HG02571 (cell line): Measurements from ENCODE around the gene RNASEH2A.

Experiments
- ATAC-seq: cut with Tn5 transposase; IDR thresholded peaks from one replicate; pipeline ENCODE4 v1.9.1; 2021; ENCODE audit warnings: mild to moderate bottlenecking, moderate library complexity; ENCODE audit not compliant: unreplicated experiment

Gene RNASEH2A

DNA sequence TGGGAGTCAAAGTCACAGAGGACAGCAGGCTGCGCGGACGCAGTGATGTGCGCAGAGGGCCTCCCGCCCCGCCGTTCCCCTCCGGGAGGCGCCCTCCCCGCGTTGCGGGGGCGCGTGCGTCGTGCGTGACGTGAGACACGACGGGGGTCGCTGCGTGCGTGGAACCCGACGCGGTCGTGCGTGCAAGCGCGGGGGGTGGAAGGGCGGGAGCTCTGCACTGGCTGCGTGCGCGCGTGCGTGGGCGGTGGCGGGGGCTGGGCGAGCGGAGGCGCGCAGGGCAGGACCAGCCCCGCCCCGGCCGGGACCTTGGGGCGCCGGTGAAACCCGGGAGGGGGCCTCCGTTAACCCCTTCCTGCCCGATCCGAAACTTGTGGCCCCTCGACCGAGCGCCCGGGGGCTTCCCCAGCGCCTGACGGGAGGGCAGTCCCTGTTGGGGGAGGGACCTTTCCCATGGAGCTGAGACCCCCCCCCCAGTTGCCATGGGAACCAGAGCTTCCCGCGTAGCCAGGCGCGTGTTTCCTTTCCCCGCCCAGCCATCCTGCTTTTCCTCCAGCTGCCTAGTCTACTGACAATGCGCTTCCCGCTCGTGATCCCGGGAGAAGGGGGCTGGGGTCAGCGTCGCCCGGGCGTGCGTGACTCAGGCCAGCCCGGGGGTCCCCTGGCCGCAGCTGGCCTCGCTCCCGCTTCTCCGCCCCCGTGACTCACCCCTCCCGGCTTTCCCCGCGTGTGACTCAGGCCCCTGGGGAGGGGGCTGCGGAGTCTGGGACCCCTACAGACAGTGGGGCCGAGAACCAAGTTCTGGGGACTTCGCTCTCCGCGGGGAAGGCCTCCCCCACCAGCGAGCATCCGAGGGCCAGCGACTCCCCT, 23.7 kb upstream of the RNASEH2A start:
- peak; percentile 33 for ATAC-seq

DNA sequence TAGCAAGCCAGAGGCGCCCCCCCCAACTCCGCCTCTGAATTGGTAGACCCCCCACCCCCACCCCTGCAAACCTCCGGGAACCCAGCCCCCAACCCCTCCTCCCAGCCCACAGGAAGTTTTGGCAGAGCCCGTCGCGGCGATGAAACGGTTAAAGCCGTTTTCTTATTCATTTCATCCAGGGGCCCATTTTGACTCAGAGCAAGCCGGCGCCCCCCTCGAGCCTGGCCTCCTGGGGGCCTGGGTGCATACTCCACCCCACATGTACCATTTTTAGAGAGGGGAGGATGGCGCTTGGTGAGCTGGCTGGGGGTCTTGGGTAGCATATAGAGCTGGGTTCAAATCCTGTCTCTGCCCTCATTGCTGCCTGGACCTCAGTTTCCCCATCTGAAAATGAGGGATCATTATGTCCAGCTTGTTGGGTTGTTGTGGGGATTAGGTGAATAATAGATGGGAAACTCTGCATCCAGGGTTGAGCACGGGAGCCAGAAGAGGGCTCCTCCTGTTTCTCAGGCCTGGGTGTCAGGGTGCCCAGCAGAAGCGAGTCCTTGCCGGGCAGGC, 23.0 kb upstream of the RNASEH2A start:
- ATAC-seq: no peak

DNA sequence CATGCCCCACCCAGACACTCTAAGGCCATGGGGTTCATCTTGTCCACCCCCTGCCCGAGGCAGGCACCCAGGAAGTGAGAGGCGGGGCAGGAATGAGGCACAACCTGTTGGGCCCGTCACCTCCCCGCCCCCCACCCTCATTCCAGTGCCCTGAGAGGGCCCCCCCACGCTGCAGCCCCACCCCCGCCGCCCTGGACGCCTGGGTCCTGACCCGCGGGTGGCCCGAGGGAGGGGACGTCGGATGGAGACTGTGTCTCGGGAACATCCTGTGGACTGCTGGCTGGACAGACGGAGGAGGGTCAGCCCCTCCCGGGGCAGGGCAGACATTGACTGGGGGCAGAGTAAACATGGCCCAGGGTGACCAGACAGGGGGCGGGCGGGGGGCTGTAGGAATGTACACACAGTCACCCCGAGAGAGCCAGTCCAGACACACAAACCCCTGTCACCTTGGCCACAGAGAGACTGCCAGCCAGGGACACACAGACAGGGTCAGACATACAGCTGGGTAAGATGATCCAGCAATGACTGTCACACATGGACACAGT, 22.5 kb upstream of the RNASEH2A start:
- ATAC-seq: no peak

DNA sequence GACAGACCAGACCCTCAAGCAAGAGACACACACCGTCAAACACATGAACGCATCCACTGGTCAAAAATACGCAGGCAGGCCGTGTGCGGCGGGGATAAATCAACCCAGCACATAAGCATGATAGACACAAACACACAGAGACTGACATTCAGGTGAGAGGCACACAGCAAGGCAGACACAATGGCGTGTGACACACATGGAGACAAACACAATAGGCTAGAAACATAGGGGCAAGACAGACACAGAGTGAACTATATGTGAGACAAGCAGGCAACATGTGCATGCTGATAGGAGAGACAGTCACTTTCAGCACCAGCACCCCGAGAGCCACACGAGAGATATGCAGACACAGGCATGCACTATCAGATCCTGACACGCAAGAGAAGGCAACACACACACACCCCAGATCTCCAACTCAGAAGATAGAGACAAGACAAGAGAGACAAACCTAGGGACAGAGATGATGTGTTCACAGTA, 22.0 kb upstream of the RNASEH2A start:
- no peak for ATAC-seq

DNA sequence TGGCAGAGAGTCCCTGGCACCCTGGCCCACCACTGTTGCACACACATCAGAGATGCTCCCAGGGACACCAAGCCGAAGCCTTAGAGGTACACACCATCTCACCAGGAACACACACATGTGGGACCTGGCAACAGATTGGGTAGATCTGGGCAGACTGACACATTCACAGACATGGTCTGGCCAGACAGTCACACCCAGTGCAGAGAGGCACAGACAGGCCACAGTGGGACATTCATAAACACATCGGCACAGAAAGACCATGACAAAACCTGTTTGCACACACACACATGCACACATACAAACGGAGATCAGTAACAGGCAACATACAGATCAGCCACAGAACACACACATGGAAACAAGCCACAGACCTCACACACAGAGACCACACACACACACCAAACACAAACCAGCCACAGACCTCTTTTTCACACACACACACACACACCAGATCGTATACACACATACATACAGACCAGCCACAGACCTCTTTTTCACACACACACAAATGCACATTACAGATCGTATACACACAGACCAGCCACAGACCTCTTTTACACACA, 21.4 kb upstream of the RNASEH2A start:
- ATAC-seq: no peak

DNA sequence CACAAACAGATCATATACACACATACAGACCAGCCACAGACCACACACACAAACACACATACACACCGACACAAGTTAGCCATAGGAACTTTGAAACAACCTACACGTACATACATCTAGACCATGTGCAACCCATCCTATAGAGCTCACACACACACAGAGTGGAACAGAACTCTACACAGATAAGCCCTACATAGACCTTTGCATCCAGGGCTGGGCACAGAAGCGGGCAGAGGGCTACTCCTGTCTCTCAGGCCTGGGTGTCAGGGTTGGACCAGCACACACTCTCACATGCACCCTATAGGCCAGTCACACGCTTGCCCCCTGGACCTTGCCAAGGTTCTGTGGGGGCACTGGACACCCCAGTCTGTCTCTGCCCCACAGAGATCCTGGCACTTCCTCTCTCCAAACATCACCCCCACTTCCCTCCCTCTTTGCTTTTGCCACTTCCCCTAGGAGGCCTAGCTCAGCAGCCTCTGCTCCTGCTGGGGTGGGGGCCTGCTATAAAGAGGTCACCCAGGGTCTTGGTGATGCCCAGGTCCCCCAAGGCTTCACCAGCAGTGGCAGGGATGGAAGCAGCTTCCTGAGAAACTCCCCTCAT, 20.9 kb upstream of the RNASEH2A start:
- no peak for ATAC-seq

DNA sequence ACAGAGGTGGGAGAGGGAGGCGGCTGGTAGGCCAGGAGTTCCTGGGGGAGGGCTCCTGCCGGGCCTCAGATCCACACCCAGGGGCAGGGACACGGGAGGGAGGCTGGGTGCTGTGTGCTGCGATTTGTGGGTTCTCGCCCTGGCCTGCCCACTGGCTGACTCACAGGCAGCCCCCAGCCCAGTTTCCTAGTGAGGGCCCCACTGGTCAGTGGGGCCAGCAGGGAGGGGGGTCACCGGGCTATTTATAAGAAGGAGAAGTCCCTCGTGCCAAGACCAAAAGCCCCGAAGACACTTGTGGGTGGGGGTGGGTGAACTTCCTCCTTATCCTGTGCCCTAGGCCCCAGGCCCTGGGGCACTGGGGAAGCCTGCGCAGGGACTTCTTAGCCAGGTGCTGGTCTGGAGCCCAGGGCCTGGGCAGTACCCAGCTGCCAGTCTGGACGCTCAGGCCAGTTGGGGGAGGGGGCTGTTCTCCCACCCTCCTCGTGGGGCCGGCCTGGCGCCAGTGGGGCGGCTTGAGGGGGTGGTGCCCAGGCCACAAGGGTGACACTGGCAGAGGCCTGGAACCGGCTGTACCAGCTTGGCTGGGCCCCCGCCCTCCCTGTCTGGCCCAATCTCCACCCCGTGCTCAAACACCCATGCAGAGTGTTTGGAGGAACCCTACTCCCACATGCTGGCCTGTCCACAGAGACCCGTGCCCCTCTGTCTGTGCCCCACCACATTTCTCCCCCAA, 20.1 kb upstream of the RNASEH2A start:
- no peak for ATAC-seq

DNA sequence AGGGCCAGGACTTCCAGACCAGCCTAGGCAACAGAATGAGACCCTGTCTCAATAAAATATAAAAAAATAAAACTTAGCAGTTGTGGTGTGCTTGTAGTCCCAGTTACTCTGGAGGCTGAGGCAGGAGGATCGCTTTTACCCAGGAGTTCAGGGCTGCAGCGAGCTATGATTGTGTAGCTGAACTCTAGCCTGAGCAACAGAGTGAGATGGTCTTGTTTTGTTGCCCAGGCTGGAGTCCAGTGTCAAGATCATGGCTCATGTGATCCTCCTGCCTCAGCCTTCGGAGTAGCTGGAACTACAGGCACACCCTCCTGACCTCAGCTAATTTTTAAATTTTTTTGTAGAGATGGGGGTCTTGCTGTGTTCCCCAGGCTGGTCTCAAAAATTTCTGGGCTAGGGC, 19.4 kb upstream of the RNASEH2A start:
- no peak for ATAC-seq

DNA sequence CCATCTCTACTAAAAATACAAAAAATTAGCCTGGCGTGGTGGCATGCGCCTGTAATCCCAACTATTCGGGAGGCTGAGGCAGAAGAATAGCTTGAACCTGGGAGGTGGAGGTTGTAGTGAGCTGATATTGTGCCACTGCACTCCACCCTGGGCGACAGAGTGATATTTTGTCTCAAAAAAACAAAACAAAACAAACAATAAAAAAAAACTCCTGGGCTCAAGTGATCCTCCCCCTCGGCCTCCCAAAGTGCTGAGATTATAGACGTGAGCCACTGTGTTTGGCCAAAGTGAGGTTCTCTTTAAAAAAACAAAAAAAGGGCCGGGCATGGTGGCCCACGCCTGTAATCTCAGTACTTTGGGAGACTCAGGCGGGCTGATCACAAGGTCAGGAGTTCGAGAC, 18.9 kb upstream of the RNASEH2A start:
- ATAC-seq: no peak

DNA sequence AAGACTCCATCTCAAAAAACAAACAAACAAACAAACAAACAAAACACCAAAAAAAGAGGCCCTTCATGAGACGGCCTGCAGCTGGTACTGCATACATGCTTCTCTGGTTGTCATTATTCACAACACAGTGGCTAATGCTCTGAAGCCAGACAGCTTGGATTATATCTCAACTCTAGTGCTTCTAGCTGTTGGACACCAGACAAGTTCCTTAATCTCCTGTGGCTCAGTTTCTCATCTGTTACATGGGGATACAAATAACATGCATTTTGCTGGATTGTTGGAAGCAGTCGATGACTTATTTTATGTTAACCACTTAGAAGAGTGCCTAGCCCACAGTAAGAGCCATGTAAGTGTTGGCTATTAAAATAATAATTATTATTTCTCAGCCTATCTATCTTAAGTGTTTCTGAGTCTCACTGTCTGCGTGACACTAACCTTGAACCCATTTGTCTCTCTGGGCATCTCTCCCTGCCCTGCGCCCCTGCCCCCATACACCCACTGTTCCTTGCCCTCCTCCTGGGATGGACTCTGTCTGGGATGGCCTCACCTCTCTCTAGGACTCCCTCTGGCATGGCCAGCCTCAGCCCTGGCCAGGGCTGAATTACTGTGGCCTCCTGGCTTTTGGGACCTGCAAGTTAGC, 18.2 kb upstream of the RNASEH2A start:
- no peak for ATAC-seq

DNA sequence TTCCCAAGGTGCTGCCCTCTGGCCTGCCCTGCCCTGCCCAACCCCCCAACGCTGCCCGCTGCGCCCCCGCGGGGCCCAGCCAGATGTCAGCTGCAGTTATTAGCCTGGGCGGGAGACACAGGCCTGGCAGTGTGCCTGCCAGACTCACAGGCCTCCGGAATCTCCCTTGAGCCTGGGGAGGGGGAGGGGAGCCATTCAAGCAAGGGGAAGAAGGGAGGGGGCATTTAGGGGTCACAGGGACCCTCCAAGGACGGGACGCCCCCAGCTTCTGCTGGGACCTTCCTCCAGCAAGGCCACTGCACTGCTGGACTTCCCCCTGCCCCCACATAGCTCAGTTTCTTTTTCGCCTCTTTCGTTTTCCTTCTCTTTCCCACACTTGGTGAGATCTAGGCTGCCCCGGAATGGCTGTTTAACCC, 17.7 kb upstream of the RNASEH2A start:
- ATAC-seq: no peak

DNA sequence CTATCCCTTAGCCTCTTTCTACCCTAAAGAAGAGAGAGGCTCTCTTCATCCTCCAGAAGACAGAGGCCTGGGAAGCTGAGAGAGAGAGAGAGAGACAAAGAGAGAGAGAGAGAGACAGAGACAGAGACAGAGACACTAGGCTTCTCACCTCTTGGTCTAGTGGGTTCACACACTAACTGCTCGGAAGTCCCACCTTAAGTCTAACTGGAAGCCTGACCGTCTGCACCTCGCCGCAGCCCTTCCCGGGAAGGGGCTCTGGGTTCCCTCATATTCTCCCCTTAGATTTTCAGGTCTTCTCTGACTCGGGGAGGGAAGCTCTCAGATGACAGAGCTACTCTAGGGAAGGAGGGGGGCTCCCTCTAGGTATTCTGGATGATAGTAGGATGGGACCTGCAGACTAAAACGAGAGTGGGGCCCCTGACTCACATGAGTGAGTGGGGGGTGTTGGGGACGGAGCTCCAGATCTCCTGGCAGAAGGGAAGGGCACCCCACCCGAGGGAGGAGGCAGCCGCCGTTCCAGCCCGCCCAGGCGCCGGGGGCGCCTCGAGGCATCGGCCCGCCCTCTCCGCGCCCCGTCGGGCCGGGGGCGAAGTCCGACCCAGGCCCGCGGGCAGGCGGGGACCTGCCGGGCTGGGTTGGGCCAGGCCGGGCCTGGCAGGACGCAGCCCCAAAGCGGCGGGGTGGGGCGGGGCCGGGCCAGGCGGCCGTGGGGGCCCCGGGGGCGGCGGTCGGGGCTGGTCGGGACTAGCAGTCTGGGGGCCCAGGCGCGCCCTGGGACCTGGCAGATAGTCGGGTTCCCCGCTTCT, 17.1 kb upstream of the RNASEH2A start:
- no peak for ATAC-seq

DNA sequence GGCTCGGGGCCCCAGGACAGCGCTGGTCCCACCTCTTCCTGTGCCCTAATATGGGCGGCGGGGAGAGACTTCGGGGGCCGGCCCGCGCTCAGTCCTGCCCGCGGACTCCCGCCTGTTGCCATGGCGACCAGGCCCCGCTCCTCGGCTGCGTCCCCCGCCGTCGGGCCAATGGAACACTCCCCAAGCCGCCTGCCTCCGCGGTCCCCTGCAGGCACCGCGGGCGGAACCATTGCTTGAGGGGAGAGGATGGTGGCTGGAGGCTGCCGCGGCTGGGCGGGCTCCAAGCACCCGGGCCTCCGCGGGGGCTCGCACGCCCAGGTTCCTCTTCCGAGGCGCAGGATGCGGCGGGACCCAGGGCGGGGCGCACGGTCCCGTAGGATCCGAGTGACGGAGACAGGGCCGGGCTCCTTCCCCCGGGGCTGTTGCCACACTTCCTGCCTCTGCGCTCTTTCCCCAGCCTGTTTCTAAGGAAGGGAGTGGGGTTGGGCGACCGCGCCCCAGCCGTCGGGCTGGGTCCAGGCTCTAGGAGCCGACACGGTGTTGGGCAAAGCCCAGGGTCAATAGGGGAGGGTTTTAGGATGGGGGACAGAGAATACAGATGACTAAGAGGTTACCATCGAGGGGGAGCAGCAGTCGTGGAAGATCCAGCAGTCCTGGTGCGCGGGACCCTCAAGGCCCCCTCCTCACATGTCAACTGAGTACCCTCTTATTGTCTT, 16.3 kb upstream of the RNASEH2A start:
- ATAC-seq: peak; percentile 31

DNA sequence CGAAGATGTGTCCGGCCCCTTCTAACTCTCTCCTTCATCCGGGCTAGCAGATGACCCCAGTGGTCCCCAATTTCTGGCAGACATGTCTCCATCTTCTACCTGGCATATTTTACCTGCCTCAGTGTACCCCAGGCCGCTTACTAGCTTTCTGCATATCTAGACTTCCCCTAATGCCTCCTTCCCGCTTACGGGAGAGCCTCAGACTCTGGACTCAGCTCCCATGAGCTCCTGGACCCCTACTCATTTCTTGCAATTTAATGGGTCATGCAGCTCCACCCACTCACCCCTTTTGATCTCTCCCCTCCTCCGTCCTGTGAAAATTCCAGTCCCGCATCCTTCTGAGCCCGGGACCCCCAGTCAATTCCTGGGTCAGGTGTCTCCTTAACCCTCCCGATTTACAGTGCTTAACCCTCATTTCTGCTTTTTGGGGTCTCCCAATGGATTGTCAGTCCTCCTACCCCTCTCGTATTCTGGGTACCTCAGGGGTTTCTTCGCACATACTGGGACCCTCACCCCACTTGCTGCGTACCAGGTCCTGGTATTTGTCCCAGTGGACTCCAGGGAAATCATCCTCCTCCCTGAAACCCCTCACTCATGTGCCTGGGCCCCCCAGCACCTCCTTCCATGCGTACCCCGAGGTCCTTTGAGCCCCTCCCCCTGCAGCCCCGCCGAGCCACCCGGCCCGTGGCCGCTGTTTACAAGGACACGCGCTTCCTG, 15.6 kb upstream of the RNASEH2A start:
- ATAC-seq: no peak

DNA sequence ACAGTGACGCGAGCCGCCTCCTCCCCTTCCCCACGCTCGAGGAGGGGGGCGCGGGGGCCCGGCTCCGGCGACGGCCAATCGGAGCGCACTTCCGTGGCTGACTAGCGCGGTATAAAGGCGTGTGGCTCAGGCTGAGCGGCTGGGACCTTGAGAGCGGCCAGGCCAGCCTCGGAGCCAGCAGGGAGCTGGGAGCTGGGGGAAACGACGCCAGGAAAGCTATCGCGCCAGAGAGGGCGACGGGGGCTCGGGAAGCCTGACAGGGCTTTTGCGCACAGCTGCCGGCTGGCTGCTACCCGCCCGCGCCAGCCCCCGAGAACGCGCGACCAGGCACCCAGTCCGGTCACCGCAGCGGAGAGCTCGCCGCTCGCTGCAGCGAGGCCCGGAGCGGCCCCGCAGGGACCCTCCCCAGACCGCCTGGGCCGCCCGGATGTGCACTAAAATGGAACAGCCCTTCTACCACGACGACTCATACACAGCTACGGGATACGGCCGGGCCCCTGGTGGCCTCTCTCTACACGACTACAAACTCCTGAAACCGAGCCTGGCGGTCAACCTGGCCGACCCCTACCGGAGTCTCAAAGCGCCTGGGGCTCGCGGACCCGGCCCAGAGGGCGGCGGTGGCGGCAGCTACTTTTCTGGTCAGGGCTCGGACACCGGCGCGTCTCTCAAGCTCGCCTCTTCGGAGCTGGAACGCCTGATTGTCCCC, 14.9 kb upstream of the RNASEH2A start, which contains the start of gene JUNB:
JUNB (plus strand) TSS at position 142 of the 706 bp plus-strand sequence; CDS start at position 428, 286 bp downstream.
- ATAC-seq: peak; percentile 30

DNA sequence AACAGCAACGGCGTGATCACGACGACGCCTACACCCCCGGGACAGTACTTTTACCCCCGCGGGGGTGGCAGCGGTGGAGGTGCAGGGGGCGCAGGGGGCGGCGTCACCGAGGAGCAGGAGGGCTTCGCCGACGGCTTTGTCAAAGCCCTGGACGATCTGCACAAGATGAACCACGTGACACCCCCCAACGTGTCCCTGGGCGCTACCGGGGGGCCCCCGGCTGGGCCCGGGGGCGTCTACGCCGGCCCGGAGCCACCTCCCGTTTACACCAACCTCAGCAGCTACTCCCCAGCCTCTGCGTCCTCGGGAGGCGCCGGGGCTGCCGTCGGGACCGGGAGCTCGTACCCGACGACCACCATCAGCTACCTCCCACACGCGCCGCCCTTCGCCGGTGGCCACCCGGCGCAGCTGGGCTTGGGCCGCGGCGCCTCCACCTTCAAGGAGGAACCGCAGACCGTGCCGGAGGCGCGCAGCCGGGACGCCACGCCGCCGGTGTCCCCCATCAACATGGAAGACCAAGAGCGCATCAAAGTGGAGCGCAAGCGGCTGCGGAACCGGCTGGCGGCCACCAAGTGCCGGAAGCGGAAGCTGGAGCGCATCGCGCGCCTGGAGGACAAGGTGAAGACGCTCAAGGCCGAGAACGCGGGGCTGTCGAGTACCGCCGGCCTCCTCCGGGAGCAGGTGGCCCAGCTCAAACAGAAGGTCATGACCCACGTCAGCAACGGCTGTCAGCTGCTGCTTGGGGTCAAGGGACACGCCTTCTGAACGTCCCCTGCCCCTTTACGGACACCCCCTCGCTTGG, 14.1 kb upstream of the RNASEH2A start:
- no peak for ATAC-seq

DNA sequence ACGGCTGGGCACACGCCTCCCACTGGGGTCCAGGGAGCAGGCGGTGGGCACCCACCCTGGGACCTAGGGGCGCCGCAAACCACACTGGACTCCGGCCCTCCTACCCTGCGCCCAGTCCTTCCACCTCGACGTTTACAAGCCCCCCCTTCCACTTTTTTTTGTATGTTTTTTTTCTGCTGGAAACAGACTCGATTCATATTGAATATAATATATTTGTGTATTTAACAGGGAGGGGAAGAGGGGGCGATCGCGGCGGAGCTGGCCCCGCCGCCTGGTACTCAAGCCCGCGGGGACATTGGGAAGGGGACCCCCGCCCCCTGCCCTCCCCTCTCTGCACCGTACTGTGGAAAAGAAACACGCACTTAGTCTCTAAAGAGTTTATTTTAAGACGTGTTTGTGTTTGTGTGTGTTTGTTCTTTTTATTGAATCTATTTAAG, 13.5 kb upstream of the RNASEH2A start:
- no peak for ATAC-seq
